GM18868 (cell line): Measurements from ENCODE around the gene UGT1A8.

Source experiments
- ATAC-seq: cut with Tn5 transposase; IDR thresholded peaks from one replicate; pipeline ENCODE4 v1.9.1; 2021; ENCODE audit warnings: mild to moderate bottlenecking, moderate library complexity; ENCODE audit not compliant: unreplicated experiment

UGT1A8 gene

GRCh38 chr2:233796254-233796653 is 178.8 kb downstream of the UGT1A8 start:
- no peak for ATAC-seq

GRCh38 chr2:233798335-233799086 is 181.1 kb downstream of the UGT1A8 start:
- no peak for ATAC-seq

GRCh38 chr2:233799087-233799665 is 181.7 kb downstream of the UGT1A8 start:
- ATAC-seq, result no peak

- ATAC-seq, result no peak
Observed at GRCh38 chr2:233799716-233800115, 182.3 kb downstream of the UGT1A8 start.

- ATAC-seq, result no peak
Observed at GRCh38 chr2:233800208-233800607, 182.8 kb downstream of the UGT1A8 start.

GRCh38 chr2:233801357-233802131 is 184.1 kb downstream of the UGT1A8 start:
- ATAC-seq, result peak; percentile 67

GRCh38 chr2:233802132-233802815 is 184.8 kb downstream of the UGT1A8 start:
- ATAC-seq, result no peak

GRCh38 chr2:233803292-233803911 is 186.0 kb downstream of the UGT1A8 start:
- ATAC-seq, result no peak

GRCh38 chr2:233803994-233804393 is 186.6 kb downstream of the UGT1A8 start:
- no peak for ATAC-seq

GRCh38 chr2:233807215-233807865 is 189.9 kb downstream of the UGT1A8 start:
- ATAC-seq, result no peak

GRCh38 chr2:233807966-233808935 is 190.8 kb downstream of the UGT1A8 start:
- no peak for ATAC-seq

- ATAC-seq, result no peak
Observed at GRCh38 chr2:233810385-233810784, 193.0 kb downstream of the UGT1A8 start.

- ATAC-seq, result no peak
Observed at GRCh38 chr2:233811087-233811486, 193.7 kb downstream of the UGT1A8 start.

GRCh38 chr2:233811732-233812131 is 194.3 kb downstream of the UGT1A8 start:
- no peak for ATAC-seq

GRCh38 chr2:233813236-233814055 is 196.0 kb downstream of the UGT1A8 start:
- no peak for ATAC-seq

- no peak for ATAC-seq
Observed at GRCh38 chr2:233814056-233814835, 196.8 kb downstream of the UGT1A8 start.

- no peak for ATAC-seq
Observed at GRCh38 chr2:233815861-233816260, 198.4 kb downstream of the UGT1A8 start.

GRCh38 chr2:233816334-233816733 is 198.9 kb downstream of the UGT1A8 start:
- ATAC-seq, result no peak
